Stimulated activated naive CD8-positive, alpha-beta T cell treated with anti-CD3 and anti-CD28 coated beads, Interleukin-15, Interleukin-2, amounts not matched to agents 100 ng/mL and 50 ng/mL, for 24 hours (primary cell): ENCODE results near the gene IRF4.
"Not testable (repeated sequence)": the region's sequence is repeated elsewhere in the genome, so short reads cannot be mapped to it uniquely, and the experiment has no call there.

Experiments used
- H3K27ac Mint-ChIP-seq: one replicate; pipeline ENCODE4 v1.8.0; 2021; ENCODE audit warnings: mild to moderate bottlenecking, mixed read lengths
- H3K27me3 Mint-ChIP-seq: one replicate; pipeline ENCODE4 v1.8.0; 2021; ENCODE audit warnings: mixed read lengths
- H3K36me3 Mint-ChIP-seq: one replicate; pipeline ENCODE4 v1.8.0; 2021; ENCODE audit warnings: low read depth, mixed read lengths
- H3K4me1 Mint-ChIP-seq: one replicate; pipeline ENCODE4 v1.8.0; 2021; ENCODE audit warnings: low read depth, mixed read lengths
- H3K4me3 Mint-ChIP-seq: one replicate; pipeline ENCODE4 v1.8.0; 2021; ENCODE audit warnings: mild to moderate bottlenecking, mixed read lengths
- H3K9me3 Mint-ChIP-seq: one replicate; pipeline ENCODE4 v1.8.0; 2021; ENCODE audit warnings: mixed read lengths

The IRF4 gene

GRCh38 chr6:369559-370431 lies 21.8 kb upstream of the IRF4 start:
- Mint-ChIP-seq H3K36me3 (no peaks in the 10 kb centered on the region), H3K4me1 (peaks cover 11% of the 10 kb centered on the region), H3K27ac (no peak overlapping the region), H3K27me3 (peaks cover 19% of the 10 kb centered on the region), H3K9me3 (no peaks in the 10 kb centered on the region), H3K4me3 (no peak overlapping the region)

- peaks cover 7% of the 10 kb centered on the region for H3K4me1 Mint-ChIP-seq
- no peak overlapping the region for H3K27ac Mint-ChIP-seq
- H3K27me3 Mint-ChIP-seq = peaks cover 23% of the 10 kb centered on the region
- H3K9me3 Mint-ChIP-seq = no peaks in the 10 kb centered on the region
- no peaks in the 10 kb centered on the region for H3K36me3 Mint-ChIP-seq
- H3K4me3 Mint-ChIP-seq = no peak overlapping the region
Observed at GRCh38 chr6:370555-370954, 21.0 kb upstream of the IRF4 start.

- not testable (repeated sequence) for H3K4me3 Mint-ChIP-seq, H3K9me3 Mint-ChIP-seq, H3K4me1 Mint-ChIP-seq, H3K27ac Mint-ChIP-seq, H3K36me3 Mint-ChIP-seq
- peaks cover 23% of the 10 kb centered on the region for H3K27me3 Mint-ChIP-seq
Observed at GRCh38 chr6:371851-372250, 19.7 kb upstream of the IRF4 start.

GRCh38 chr6:372336-372911 lies 19.1 kb upstream of the IRF4 start:
- peaks cover 10% of the 10 kb centered on the region for H3K4me1 Mint-ChIP-seq
- peaks cover 23% of the 10 kb centered on the region for H3K27me3 Mint-ChIP-seq
- no peaks in the 10 kb centered on the region for H3K9me3 Mint-ChIP-seq
- no peak overlapping the region for H3K27ac Mint-ChIP-seq
- H3K36me3 Mint-ChIP-seq = no peaks in the 10 kb centered on the region
- H3K4me3 Mint-ChIP-seq = no peak overlapping the region

GRCh38 chr6:373031-373430 lies 18.5 kb upstream of the IRF4 start:
- Mint-ChIP-seq H3K9me3 (no peaks in the 10 kb centered on the region), H3K27ac (no peak overlapping the region), H3K27me3 (peaks cover 23% of the 10 kb centered on the region), H3K4me1 (peaks cover 15% of the 10 kb centered on the region), H3K36me3 (no peaks in the 10 kb centered on the region), H3K4me3 (no peak overlapping the region)

GRCh38 chr6:373773-374724 lies 17.5 kb upstream of the IRF4 start:
- H3K9me3 Mint-ChIP-seq = no peaks in the 10 kb centered on the region
- no peaks in the 10 kb centered on the region for H3K36me3 Mint-ChIP-seq
- H3K4me1 Mint-ChIP-seq = peaks cover 20% of the 10 kb centered on the region
- no peak overlapping the region for H3K27ac Mint-ChIP-seq
- no peak overlapping the region for H3K4me3 Mint-ChIP-seq
- peaks cover 23% of the 10 kb centered on the region for H3K27me3 Mint-ChIP-seq

GRCh38 chr6:374956-375355 lies 16.6 kb upstream of the IRF4 start:
- Mint-ChIP-seq H3K4me1 (peaks cover 20% of the 10 kb centered on the region), H3K9me3 (no peaks in the 10 kb centered on the region), H3K36me3 (no peaks in the 10 kb centered on the region), H3K27ac (no peak overlapping the region), H3K4me3 (no peak overlapping the region), H3K27me3 (peaks cover 23% of the 10 kb centered on the region)

- Mint-ChIP-seq H3K9me3 (no peaks in the 10 kb centered on the region), H3K4me3 (no peak overlapping the region), H3K36me3 (no peaks in the 10 kb centered on the region), H3K27me3 (peaks cover 30% of the 10 kb centered on the region), H3K27ac (no peak overlapping the region), H3K4me1 (peaks cover 20% of the 10 kb centered on the region)
Observed at GRCh38 chr6:376827-377640, 14.5 kb upstream of the IRF4 start.

- not testable (repeated sequence) for H3K4me3 Mint-ChIP-seq, H3K9me3 Mint-ChIP-seq, H3K36me3 Mint-ChIP-seq
- H3K27ac Mint-ChIP-seq = peak overlapping the region; percentile 34
- peaks cover 19% of the 10 kb centered on the region for H3K4me1 Mint-ChIP-seq
- peaks cover 29% of the 10 kb centered on the region for H3K27me3 Mint-ChIP-seq
Observed at GRCh38 chr6:377641-378020, 13.9 kb upstream of the IRF4 start.

- H3K27me3 Mint-ChIP-seq = peaks cover 23% of the 10 kb centered on the region
Observed at GRCh38 chr6:378090-378957, 13.2 kb upstream of the IRF4 start.

GRCh38 chr6:378958-379409 lies 12.6 kb upstream of the IRF4 start:
- Mint-ChIP-seq H3K27me3 (peaks cover 22% of the 10 kb centered on the region), H3K4me1 (peaks cover 15% of the 10 kb centered on the region), H3K9me3 (no peaks in the 10 kb centered on the region), H3K36me3 (no peaks in the 10 kb centered on the region), H3K27ac (no peak overlapping the region), H3K4me3 (no peak overlapping the region)

More at GRCh38 chr6:378090-378957, 13.2 kb upstream of the IRF4 start:
- Mint-ChIP-seq H3K36me3 (no peaks in the 10 kb centered on the region), H3K4me3 (no peak overlapping the region), H3K27ac (no peak overlapping the region), H3K4me1 (peaks cover 15% of the 10 kb centered on the region), H3K9me3 (no peaks in the 10 kb centered on the region)

GRCh38 chr6:379410-380181 lies 12.0 kb upstream of the IRF4 start:
- Mint-ChIP-seq H3K27me3 (peaks cover 22% of the 10 kb centered on the region), H3K27ac (no peak overlapping the region), H3K36me3 (no peaks in the 10 kb centered on the region), H3K4me1 (peaks cover 15% of the 10 kb centered on the region), H3K4me3 (no peak overlapping the region), H3K9me3 (no peaks in the 10 kb centered on the region)
